ENCODE results near the gene RNF103.

The RNF103 gene

GRCh38 chr2:86562922-86563649 is 60.6 kb downstream of the RNF103 start, which contains the start of gene CHMP3:
TSS of gene CHMP3 (minus strand) at chr2:86563443. CDS start at chr2:86563348, 95 bp downstream.
- DNase-seq: peak; percentile 98

- DNase-seq: no peak
Measured at GRCh38 chr2:86562485-86562921, 61.2 kb downstream of the RNF103 start.

GRCh38 chr2:86557836-86558235 is 65.8 kb downstream of the RNF103 start:
- no peak for DNase-seq

GRCh38 chr2:86556508-86556907 is 67.2 kb downstream of the RNF103 start:
- DNase-seq: no peak

All from activated CD8-positive, alpha-beta memory T cell treated with anti-CD3 and anti-CD28 coated beads, Interleukin-2, amount 50 U/mL, for 48 hours (primary cell).